ENCODE measurements around the gene SYNDIG1.

SYNDIG1 gene

GRCh38 chr20:24640686-24641085 lies 171.3 kb downstream of the SYNDIG1 start:
- no peak for DNase-seq

GRCh38 chr20:24643731-24644626 lies 174.6 kb downstream of the SYNDIG1 start:
- no peak for DNase-seq

GRCh38 chr20:24646321-24646720 lies 176.9 kb downstream of the SYNDIG1 start:
- DNase-seq = no peak

GRCh38 chr20:24647713-24648112 lies 178.3 kb downstream of the SYNDIG1 start:
- no peak for DNase-seq

GRCh38 chr20:24648481-24648880 lies 179.1 kb downstream of the SYNDIG1 start:
- peak; percentile 71 for DNase-seq

- DNase-seq = no peak
These were observed 179.5 kb downstream of the SYNDIG1 start for GRCh38 chr20:24648919-24649318.

GRCh38 chr20:24649787-24650490 lies 180.5 kb downstream of the SYNDIG1 start:
- DNase-seq = no peak

GRCh38 chr20:24651171-24651975 lies 181.9 kb downstream of the SYNDIG1 start:
- DNase-seq = no peak

GRCh38 chr20:24651976-24652345 lies 182.5 kb downstream of the SYNDIG1 start:
- DNase-seq = no peak

GRCh38 chr20:24653306-24653705 lies 183.9 kb downstream of the SYNDIG1 start:
- no peak for DNase-seq

GRCh38 chr20:24654425-24654824 lies 185.0 kb downstream of the SYNDIG1 start:
- no peak for DNase-seq

- DNase-seq = no peak
These were observed 187.0 kb downstream of the SYNDIG1 start for GRCh38 chr20:24656391-24656790.

- no peak for DNase-seq
These were observed 187.8 kb downstream of the SYNDIG1 start for GRCh38 chr20:24657196-24657595.

GRCh38 chr20:24657878-24658620 lies 188.6 kb downstream of the SYNDIG1 start:
- DNase-seq = no peak

- no peak for DNase-seq
These were observed 189.7 kb downstream of the SYNDIG1 start for GRCh38 chr20:24658920-24659660.

- no peak for DNase-seq
These were observed 190.4 kb downstream of the SYNDIG1 start for GRCh38 chr20:24659835-24660234.

GRCh38 chr20:24660651-24661050 lies 191.2 kb downstream of the SYNDIG1 start:
- DNase-seq = no peak

- no peak for DNase-seq
These were observed 191.8 kb downstream of the SYNDIG1 start for GRCh38 chr20:24661255-24661654.

- DNase-seq = no peak
These were observed 192.9 kb downstream of the SYNDIG1 start for GRCh38 chr20:24662322-24662721.

GRCh38 chr20:24662752-24663365 lies 193.4 kb downstream of the SYNDIG1 start:
- peak; percentile 50 for DNase-seq

- DNase-seq = no peak
These were observed 194.1 kb downstream of the SYNDIG1 start for GRCh38 chr20:24663496-24663895.
